ENCODE results near the gene TSEN54. TPM values are rescaled to one million over a fixed set of nuclear protein-coding genes. Genes with fewer than 3 reads are reported as not detected.

Gene TSEN54
- total RNA-seq, 4 donors from 2014 or later = 11.6 to 46.6 (median 25.8) TPM

GRCh38 chr17:75542728-75543336, 26.5 kb downstream of the TSEN54 start:
- no peaks in the 10 kb centered on the region for H3K9me3 ChIP-seq
- H3K27ac ChIP-seq = no peak overlapping the region
- DNase-seq = no peak
- 82 to 86% methylated on average over 13 to 15 of the region's 15 CpGs for WGBS, 2 donors
- no peaks in the 10 kb centered on the region for H3K27me3 ChIP-seq
- intact Hi-C loops (cut with DNase I) = no loop called here
- TF ChIP-seq CTCF (IDR thresholded peaks at IDR 0.05) (no peak), POLR2A (IDR thresholded peaks at IDR 0.05) (no peak)
- H3K4me3 ChIP-seq (replicated peaks in 1 of 3) = no peak overlapping the region
- H3K4me1 ChIP-seq = no peaks in the 10 kb centered on the region
- no peaks in the 10 kb centered on the region for H3K36me3 ChIP-seq

- no peak overlapping the region for H3K4me3 ChIP-seq (replicated peaks in 1 of 3)
- no peaks in the 10 kb centered on the region for H3K36me3 ChIP-seq
- intact Hi-C loops (cut with DNase I) = no loop called here
- WGBS, 2 donors = 83 to 84% methylated on average over 8 of the region's 8 CpGs
- no peak for DNase-seq
- peaks cover 4 to 6% of the 10 kb centered on the region in 2 donors for H3K4me1 ChIP-seq
- TF ChIP-seq CTCF (IDR thresholded peaks at IDR 0.05) = no peak
- TF ChIP-seq POLR2A (IDR thresholded peaks at IDR 0.05) = no peak
- no peak overlapping the region for H3K27ac ChIP-seq
- H3K9me3 ChIP-seq = no peaks in the 10 kb centered on the region
- no peaks in the 10 kb centered on the region for H3K27me3 ChIP-seq
Observed at GRCh38 chr17:75544250-75544649, 27.9 kb downstream of the TSEN54 start.

GRCh38 chr17:75546181-75546580, 29.9 kb downstream of the TSEN54 start:
- Histone ChIP-seq H3K9me3 (no peaks in the 10 kb centered on the region), H3K4me3 (replicated peaks in 1 of 3) (no peak overlapping the region), H3K27ac (no peak overlapping the region), H3K4me1 (peaks cover 15 to 17% of the 10 kb centered on the region in 2 donors), H3K36me3 (no peaks in the 10 kb centered on the region), H3K27me3 (no peaks in the 10 kb centered on the region)
- DNase-seq = no peak
- intact Hi-C loops (cut with DNase I) = no loop called here
- 94% methylated on average over 13 of the region's 13 CpGs for WGBS, 2 donors
- TF ChIP-seq POLR2A (IDR thresholded peaks at IDR 0.05) (no peak), CTCF (IDR thresholded peaks at IDR 0.05) (no peak)

- Histone ChIP-seq H3K9me3 (no peaks in the 10 kb centered on the region), H3K27ac (no peak overlapping the region), H3K4me1 (peaks cover 15 to 17% of the 10 kb centered on the region in 2 donors), H3K36me3 (no peaks in the 10 kb centered on the region), H3K4me3 (replicated peaks in 1 of 3) (no peak overlapping the region), H3K27me3 (no peaks in the 10 kb centered on the region)
- WGBS, 2 donors = 88 to 95% methylated on average over 7 to 9 of the region's 9 CpGs
- TF ChIP-seq CTCF (IDR thresholded peaks at IDR 0.05) = no peak
- TF ChIP-seq POLR2A (IDR thresholded peaks at IDR 0.05) = no peak
- no peak for DNase-seq
- intact Hi-C loops (cut with DNase I) = no loop called here
Observed at GRCh38 chr17:75547091-75547490, 30.8 kb downstream of the TSEN54 start.

GRCh38 chr17:75548813-75549212, 32.5 kb downstream of the TSEN54 start:
- no peak overlapping the region for H3K4me3 ChIP-seq (replicated peaks in 1 of 3)
- WGBS, 2 donors = 68 to 75% methylated on average over 5 of the region's 5 CpGs
- no peaks in the 10 kb centered on the region for H3K36me3 ChIP-seq
- H3K27me3 ChIP-seq = no peaks in the 10 kb centered on the region
- no peak for DNase-seq
- H3K4me1 ChIP-seq = peaks cover 15 to 17% of the 10 kb centered on the region in 2 donors
- no peaks in the 10 kb centered on the region for H3K9me3 ChIP-seq
- intact Hi-C loops (cut with DNase I) = no loop called here
- TF ChIP-seq POLR2A (IDR thresholded peaks at IDR 0.05) (no peak), CTCF (IDR thresholded peaks at IDR 0.05) (no peak)
- peak overlapping the region; percentile 95 to 99 (median 95) for H3K27ac ChIP-seq

Data from thyroid gland (tissue), 4 donors.